ENCODE data around the gene VSX2. TPM values are rescaled to one million over a fixed set of nuclear protein-coding genes. Genes with fewer than 3 reads are reported as not detected.
A peak's percentile ranks its signal among the peaks of the same experiment; 100 is the strongest.

VSX2 gene
- total RNA-seq, 1 experiment from 2014 or later, result not detected

- DNase-seq (ENCODE audit: low spot score), result no peak
Observed at GRCh38 chr14:74259513-74259912, 20.3 kb downstream of the VSX2 start.

- no peak for DNase-seq (ENCODE audit: low spot score)
Observed at GRCh38 chr14:74260525-74261233, 21.4 kb downstream of the VSX2 start.

- DNase-seq (ENCODE audit: low spot score), result no peak
Observed at GRCh38 chr14:74261288-74261687, 22.0 kb downstream of the VSX2 start.

GRCh38 chr14:74262076-74262475 is 22.8 kb downstream of the VSX2 start:
- DNase-seq (ENCODE audit: low spot score), result no peak

- DNase-seq (ENCODE audit: low spot score), result no peak
Observed at GRCh38 chr14:74263181-74263580, 23.9 kb downstream of the VSX2 start.

GRCh38 chr14:74263921-74264320 is 24.7 kb downstream of the VSX2 start:
- no peak for DNase-seq (ENCODE audit: low spot score)

- DNase-seq (ENCODE audit: low spot score), result no peak
Observed at GRCh38 chr14:74265301-74265965, 26.2 kb downstream of the VSX2 start.

GRCh38 chr14:74267588-74267987 is 28.3 kb downstream of the VSX2 start:
- DNase-seq (ENCODE audit: low spot score), result no peak

GRCh38 chr14:74270382-74271177 is 31.3 kb downstream of the VSX2 start:
- peak; percentile 57 for DNase-seq (ENCODE audit: low spot score)

GRCh38 chr14:74271365-74271764 is 32.1 kb downstream of the VSX2 start:
- no peak for DNase-seq (ENCODE audit: low spot score)

- DNase-seq (ENCODE audit: low spot score), result peak; percentile 21
Observed at GRCh38 chr14:74275241-74275841, 36.1 kb downstream of the VSX2 start.

GRCh38 chr14:74278080-74278479 is 38.8 kb downstream of the VSX2 start:
- DNase-seq (ENCODE audit: low spot score), result no peak

- DNase-seq (ENCODE audit: low spot score), result no peak
Observed at GRCh38 chr14:74281069-74281468, 41.8 kb downstream of the VSX2 start.

- no peak for DNase-seq (ENCODE audit: low spot score)
Observed at GRCh38 chr14:74286736-74287135, 47.5 kb downstream of the VSX2 start.

GRCh38 chr14:74289801-74290200 is 50.6 kb downstream of the VSX2 start:
- no peak for DNase-seq (ENCODE audit: low spot score)

- DNase-seq (ENCODE audit: low spot score), result no peak
Observed at GRCh38 chr14:74290415-74290814, 51.2 kb downstream of the VSX2 start.

- no peak for DNase-seq (ENCODE audit: low spot score)
Observed at GRCh38 chr14:74292061-74292460, 52.8 kb downstream of the VSX2 start.

- DNase-seq (ENCODE audit: low spot score), result no peak
Observed at GRCh38 chr14:74293606-74294005, 54.4 kb downstream of the VSX2 start.

GRCh38 chr14:74296037-74296467 is 56.8 kb downstream of the VSX2 start:
- no peak for DNase-seq (ENCODE audit: low spot score)

GRCh38 chr14:74297986-74298385 is 58.7 kb downstream of the VSX2 start:
- no peak for DNase-seq (ENCODE audit: low spot score)

GRCh38 chr14:74299061-74299545 is 59.9 kb downstream of the VSX2 start:
- DNase-seq (ENCODE audit: low spot score), result no peak

- DNase-seq (ENCODE audit: low spot score), result no peak
Observed at GRCh38 chr14:74301594-74302151, 62.4 kb downstream of the VSX2 start.

All from A172 (cell line).